GM18498 (cell line): ENCODE results near the gene MSGN1.

ENCODE experiments used
- ATAC-seq: cut with Tn5 transposase; IDR thresholded peaks from one replicate; pipeline ENCODE4 v1.9.1; 2021; ENCODE audit warnings: mild to moderate bottlenecking, moderate library complexity; ENCODE audit not compliant: unreplicated experiment

MSGN1 gene

GRCh38 chr2:17816396-17817245 is at the start of gene MSGN1:
MSGN1 (plus strand) TSS chr2:17816460; CDS start chr2:17816519, 59 bp downstream.
- no peak for ATAC-seq

GRCh38 chr2:17768894-17769293 is 47.4 kb upstream of the MSGN1 start:
- ATAC-seq, result no peak

GRCh38 chr2:17771956-17772355 is 44.3 kb upstream of the MSGN1 start:
- ATAC-seq, result no peak

- ATAC-seq, result no peak
Observed at GRCh38 chr2:17772532-17772931, 43.7 kb upstream of the MSGN1 start.

GRCh38 chr2:17780546-17780945 is 35.7 kb upstream of the MSGN1 start:
- ATAC-seq, result no peak

- no peak for ATAC-seq
Observed at GRCh38 chr2:17781482-17781881, 34.8 kb upstream of the MSGN1 start.

GRCh38 chr2:17786727-17787126 is 29.5 kb upstream of the MSGN1 start:
- no peak for ATAC-seq

- no peak for ATAC-seq
Observed at GRCh38 chr2:17788773-17789172, 27.5 kb upstream of the MSGN1 start.

GRCh38 chr2:17790536-17790935 is 25.7 kb upstream of the MSGN1 start:
- no peak for ATAC-seq

GRCh38 chr2:17791121-17791816 is 25.0 kb upstream of the MSGN1 start:
- ATAC-seq, result no peak

GRCh38 chr2:17791817-17792130 is 24.5 kb upstream of the MSGN1 start:
- ATAC-seq, result no peak

- peak; percentile 48 for ATAC-seq
Observed at GRCh38 chr2:17792515-17792914, 23.7 kb upstream of the MSGN1 start.

GRCh38 chr2:17793296-17793695 is 23.0 kb upstream of the MSGN1 start:
- ATAC-seq, result no peak

- ATAC-seq, result no peak
Observed at GRCh38 chr2:17793803-17794354, 22.4 kb upstream of the MSGN1 start.

- no peak for ATAC-seq
Observed at GRCh38 chr2:17795309-17795708, 21.0 kb upstream of the MSGN1 start.

- no peak for ATAC-seq
Observed at GRCh38 chr2:17798338-17798737, 17.9 kb upstream of the MSGN1 start.

GRCh38 chr2:17799301-17800120 is 16.7 kb upstream of the MSGN1 start:
- ATAC-seq, result no peak

- ATAC-seq, result no peak
Observed at GRCh38 chr2:17800219-17800618, 16.0 kb upstream of the MSGN1 start.

- ATAC-seq, result no peak
Observed at GRCh38 chr2:17800693-17801458, 15.4 kb upstream of the MSGN1 start.

GRCh38 chr2:17803497-17803896 is 12.8 kb upstream of the MSGN1 start:
- ATAC-seq, result no peak
